Measurements from ENCODE around the gene CAMK2G. TPM values are rescaled to one million over a fixed set of nuclear protein-coding genes. Genes with fewer than 3 reads are reported as not detected.

CAMK2G gene
- total and polyA plus RNA-seq, 4 donors = 6.8 to 18.3 (median 9.9) TPM

GRCh38 chr10:73884017-73884416 lies 9.7 kb upstream of the CAMK2G start:
- no peak for DNase-seq (ENCODE audit: low spot score)
- no peak overlapping the region for H3K9ac ChIP-seq (ENCODE audit: low read depth in 1 of 2, low read length in 2 of 2)
- H3K4me3 ChIP-seq (ENCODE audit: low read depth in 1 of 3, low read length in 3 of 3) = no peak overlapping the region
- no peaks in the 10 kb centered on the region for H3K27me3 ChIP-seq (ENCODE audit: control insufficient read depth in 4 of 4, insufficient read depth in 4 of 4, low read length in 3 of 4)
- no peaks in the 10 kb centered on the region for H3K9me3 ChIP-seq (ENCODE audit: control insufficient read depth in 4 of 4, low read length in 3 of 4)
- TF ChIP-seq RXRA (IDR thresholded peaks at IDR 0.05) (no peak), ATF3 (IDR thresholded peaks at IDR 0.05) (no peak), RAD21 (IDR thresholded peaks at IDR 0.05) (no peak), JUND (IDR thresholded peaks at IDR 0.05) (no peak), REST (IDR thresholded peaks at IDR 0.05) (no peak), HNF4A (conservative IDR thresholded peaks at IDR 0.05) (no peak), GABPA (IDR thresholded peaks at IDR 0.05 in 1 of 2, conservative IDR thresholded peaks at IDR 0.05 in 1 of 2) (no peak), SP1 (IDR thresholded peaks at IDR 0.05) (no peak)
- TF ChIP-seq, protein P1, sequence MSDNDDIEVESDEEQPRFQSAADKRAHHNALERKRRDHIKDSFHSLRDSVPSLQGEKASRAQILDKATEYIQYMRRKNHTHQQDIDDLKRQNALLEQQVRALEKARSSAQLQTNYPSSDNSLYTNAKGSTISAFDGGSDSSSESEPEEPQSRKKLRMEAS (IDR thresholded peaks at IDR 0.05) = no peak
- TF ChIP-seq, protein P2, sequence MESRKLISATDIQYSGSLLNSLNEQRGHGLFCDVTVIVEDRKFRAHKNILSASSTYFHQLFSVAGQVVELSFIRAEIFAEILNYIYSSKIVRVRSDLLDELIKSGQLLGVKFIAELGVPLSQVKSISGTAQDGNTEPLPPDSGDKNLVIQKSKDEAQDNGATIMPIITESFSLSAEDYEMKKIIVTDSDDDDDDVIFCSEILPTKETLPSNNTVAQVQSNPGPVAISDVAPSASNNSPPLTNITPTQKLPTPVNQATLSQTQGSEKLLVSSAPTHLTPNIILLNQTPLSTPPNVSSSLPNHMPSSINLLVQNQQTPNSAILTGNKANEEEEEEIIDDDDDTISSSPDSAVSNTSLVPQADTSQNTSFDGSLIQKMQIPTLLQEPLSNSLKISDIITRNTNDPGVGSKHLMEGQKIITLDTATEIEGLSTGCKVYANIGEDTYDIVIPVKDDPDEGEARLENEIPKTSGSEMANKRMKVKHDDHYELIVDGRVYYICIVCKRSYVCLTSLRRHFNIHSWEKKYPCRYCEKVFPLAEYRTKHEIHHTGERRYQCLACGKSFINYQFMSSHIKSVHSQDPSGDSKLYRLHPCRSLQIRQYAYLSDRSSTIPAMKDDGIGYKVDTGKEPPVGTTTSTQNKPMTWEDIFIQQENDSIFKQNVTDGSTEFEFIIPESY (IDR thresholded peaks at IDR 0.05) = no peak
- H3K4me1 ChIP-seq (ENCODE audit: control insufficient read depth in 4 of 4, insufficient read depth in 4 of 4, low read length in 3 of 4) = peaks cover 0 to 3% (median 1%) of the 10 kb centered on the region in 4 donors
- H3K36me3 ChIP-seq (ENCODE audit: control insufficient read depth in 4 of 4, insufficient read depth in 3 of 4, low read depth in 1 of 4, low read length in 3 of 4) = no peaks in the 10 kb centered on the region
- H3K27ac ChIP-seq (ENCODE audit: low read depth in 1 of 2, low read length in 2 of 2) = no peak overlapping the region
- WGBS = 74% methylated on average over 3 of the region's 3 CpGs

DNA sequence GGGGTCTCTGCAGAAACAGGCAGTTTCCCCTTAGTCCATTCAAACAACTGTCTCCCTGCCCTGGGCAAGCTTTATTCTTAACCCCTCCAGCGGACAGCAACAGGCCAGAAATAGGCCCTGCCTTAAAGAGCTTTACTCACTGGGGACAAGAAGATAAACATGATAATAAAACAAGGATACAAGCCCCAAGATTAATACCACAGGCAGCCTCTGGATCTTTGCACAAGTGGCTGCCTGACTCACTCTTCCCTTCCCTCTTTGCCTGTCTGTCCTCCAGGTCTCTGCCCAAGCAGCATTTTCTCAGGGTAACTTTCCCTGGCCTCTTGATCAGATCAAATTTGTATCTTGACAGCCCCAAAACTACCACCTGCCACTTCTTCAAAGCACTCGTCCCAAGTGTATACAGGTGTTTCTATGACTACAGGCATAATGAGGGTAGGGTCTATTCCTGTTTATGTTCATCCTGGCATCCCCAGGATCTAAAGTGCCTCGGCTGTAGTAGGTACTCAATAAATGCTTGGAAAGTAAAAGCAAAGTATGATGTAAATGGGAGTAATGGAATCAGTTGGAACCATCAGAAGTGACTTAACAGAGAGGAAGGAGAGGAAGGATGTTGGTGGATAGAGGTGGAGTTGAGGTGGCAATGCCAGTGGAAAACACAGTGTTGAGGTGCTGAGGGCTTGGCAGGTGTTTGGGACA lies 7.0 kb upstream of the CAMK2G start:
- DNase-seq (ENCODE audit: low spot score) = no peak
- TF ChIP-seq FOXA2 (IDR thresholded peaks at IDR 0.05) (no peak), HNF4A (conservative IDR thresholded peaks at IDR 0.05) (no peak), EGR1 (IDR thresholded peaks at IDR 0.05; ENCODE audit: low read depth in 2 of 2) (no peak), SP1 (IDR thresholded peaks at IDR 0.05) (no peak), CTCF (IDR thresholded peaks at IDR 0.05; ENCODE audit: low read depth, low read length, missing input control) (no peak), TAF1 (conservative IDR thresholded peaks at IDR 0.05) (no peak), RAD21 (IDR thresholded peaks at IDR 0.05) (no peak), FOXA1 (IDR thresholded peaks at IDR 0.05) (no peak), REST (IDR thresholded peaks at IDR 0.05) (no peak), NR2F2 (IDR thresholded peaks at IDR 0.05) (no peak), YY1 (IDR thresholded peaks at IDR 0.05) (no peak), JUND (IDR thresholded peaks at IDR 0.05) (no peak)
- TF ChIP-seq, protein P2 (IDR thresholded peaks at IDR 0.05) = no peak
- TF ChIP-seq, protein P1 (IDR thresholded peaks at IDR 0.05) = no peak

More for the DNA sequence above, 7.0 kb upstream of the CAMK2G start:
- Histone ChIP-seq H3K27ac (ENCODE audit: low read depth in 1 of 2, low read length in 2 of 2) (no peak overlapping the region), H3K9me3 (ENCODE audit: control insufficient read depth in 4 of 4, low read length in 3 of 4) (no peaks in the 10 kb centered on the region), H3K4me3 (ENCODE audit: low read depth in 1 of 3, low read length in 3 of 3) (no peak overlapping the region), H3K9ac (ENCODE audit: low read depth in 1 of 2, low read length in 2 of 2) (no peak overlapping the region), H3K27me3 (ENCODE audit: control insufficient read depth in 4 of 4, insufficient read depth in 4 of 4, low read length in 3 of 4) (no peaks in the 10 kb centered on the region), H3K4me1 (ENCODE audit: control insufficient read depth in 4 of 4, insufficient read depth in 4 of 4, low read length in 3 of 4) (peaks cover 0 to 3% (median 0%) of the 10 kb centered on the region in 4 donors), H3K36me3 (ENCODE audit: control insufficient read depth in 4 of 4, insufficient read depth in 3 of 4, low read depth in 1 of 4, low read length in 3 of 4) (no peaks in the 10 kb centered on the region)
- WGBS = 85% methylated on average over 3 of the region's 3 CpGs
